Lower leg skin (tissue), 3 donors: Measurements from ENCODE around the gene BUB1B.

ENCODE experiments used
- POLR2A ChIP-seq, 2 donors: fragments of 450-650 bp; IDR thresholded peaks; one replicate each; pipeline ENCODE4 v1.6.1; 2016 to 2017; ENCODE audit warnings: antibody characterized with exemption in 2 of 2, mild to moderate bottlenecking in 1 of 2, moderate library complexity in 1 of 2
- TF ChIP-seq, protein P1 (sequence below), 3 donors: fragments of 450-650 bp; IDR thresholded peaks; one replicate each; pipeline ENCODE4 v1.5.1; 2016; ENCODE audit warnings: antibody characterized with exemption in 3 of 3, mild to moderate bottlenecking in 3 of 3, moderate library complexity in 2 of 3

DNA sequence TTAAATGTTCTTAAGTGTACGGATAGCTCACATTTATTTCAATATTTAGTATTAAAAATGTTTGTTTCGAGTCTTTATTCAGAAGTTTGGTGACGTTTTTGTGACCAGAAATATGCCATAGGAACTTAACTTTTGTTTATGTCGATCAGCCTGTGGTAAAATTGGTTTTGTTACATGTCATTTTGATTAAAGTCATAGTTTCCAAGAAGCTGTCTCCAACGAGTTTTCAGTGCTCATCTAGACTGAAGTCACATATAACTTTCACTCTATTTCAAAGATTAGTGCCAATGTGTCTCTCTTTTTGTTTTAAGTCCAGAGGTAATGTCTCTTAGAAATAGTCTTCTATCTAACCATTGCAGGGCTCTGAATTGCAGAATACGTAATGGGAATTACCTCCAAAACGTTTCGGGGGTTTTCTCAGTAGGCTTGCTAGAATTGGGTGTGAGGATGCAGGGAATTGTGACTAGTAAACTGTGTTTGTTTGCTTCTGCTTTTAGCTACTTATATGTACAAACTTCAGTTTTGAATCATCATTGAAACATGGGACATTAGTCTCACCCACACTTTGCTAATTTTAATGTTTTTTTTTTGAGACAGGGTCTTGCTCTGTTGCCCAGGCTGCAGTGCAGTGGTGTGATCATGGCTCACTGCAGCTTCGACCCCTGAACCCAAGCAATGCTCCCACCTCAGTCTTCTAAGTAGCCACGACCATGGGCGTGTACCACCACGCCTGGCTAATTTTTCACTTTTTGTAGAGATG lies 3.0 kb downstream of the BUB1B start:
- TF ChIP-seq POLR2A (IDR thresholded peaks at IDR 0.05), result no peak
- TF ChIP-seq, protein P1, sequence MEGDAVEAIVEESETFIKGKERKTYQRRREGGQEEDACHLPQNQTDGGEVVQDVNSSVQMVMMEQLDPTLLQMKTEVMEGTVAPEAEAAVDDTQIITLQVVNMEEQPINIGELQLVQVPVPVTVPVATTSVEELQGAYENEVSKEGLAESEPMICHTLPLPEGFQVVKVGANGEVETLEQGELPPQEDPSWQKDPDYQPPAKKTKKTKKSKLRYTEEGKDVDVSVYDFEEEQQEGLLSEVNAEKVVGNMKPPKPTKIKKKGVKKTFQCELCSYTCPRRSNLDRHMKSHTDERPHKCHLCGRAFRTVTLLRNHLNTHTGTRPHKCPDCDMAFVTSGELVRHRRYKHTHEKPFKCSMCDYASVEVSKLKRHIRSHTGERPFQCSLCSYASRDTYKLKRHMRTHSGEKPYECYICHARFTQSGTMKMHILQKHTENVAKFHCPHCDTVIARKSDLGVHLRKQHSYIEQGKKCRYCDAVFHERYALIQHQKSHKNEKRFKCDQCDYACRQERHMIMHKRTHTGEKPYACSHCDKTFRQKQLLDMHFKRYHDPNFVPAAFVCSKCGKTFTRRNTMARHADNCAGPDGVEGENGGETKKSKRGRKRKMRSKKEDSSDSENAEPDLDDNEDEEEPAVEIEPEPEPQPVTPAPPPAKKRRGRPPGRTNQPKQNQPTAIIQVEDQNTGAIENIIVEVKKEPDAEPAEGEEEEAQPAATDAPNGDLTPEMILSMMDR (IDR thresholded peaks at IDR 0.05), result no peak
